Adrenal gland (tissue), 12 donors: Measurements from ENCODE around the gene KCNJ8. TPM values are rescaled to one million over a fixed set of nuclear protein-coding genes. Genes with fewer than 3 reads are reported as not detected.
"Not testable (repeated sequence)": the region's sequence is repeated elsewhere in the genome, so short reads cannot be mapped to it uniquely, and the experiment has no call there.

ENCODE experiments used
- DNase-seq, 7 donors: peaks; one replicate each; pipeline ENCODE4 v3.0.0-alpha.2; 2019 to 2020
- H3K27ac ChIP-seq, 5 donors: fragments of 200-600 bp; sonication (generic) in 4 of 5; 1 replicate in 3 of 5; 2 replicates in 2 of 5; pipeline versions ENCODE4 v1.5.1 to v1.8.0; 2016 to 2020; ENCODE audit warnings: mild to moderate bottlenecking in 1 of 5
- H3K27me3 ChIP-seq: fragments of 200-600 bp; 2 replicates; pipeline ENCODE4 v1.8.0; 2021
- H3K36me3 ChIP-seq, 2 donors: fragments of 200-600 bp; replicated peaks in 1 of 2; 1 replicate in 1 of 2; 2 replicates in 1 of 2; pipeline versions ENCODE4 v1.5.1 to v1.8.0; 2018 to 2022
- H3K4me1 ChIP-seq, 2 donors: fragments of 200-600 bp; replicated peaks in 1 of 2; 1 replicate in 1 of 2; 2 replicates in 1 of 2; pipeline versions ENCODE4 v1.5.1 to v1.8.0; 2018 to 2021
- H3K4me3 ChIP-seq, 4 donors: fragments of 200-600 bp; sonication (generic) in 3 of 4; one replicate each; pipeline ENCODE4 v1.5.1; 2016 to 2018
- H3K9me3 ChIP-seq, 3 donors: fragments of 200-600 bp; sonication (generic) in 1 of 3; replicated peaks in 1 of 3; 1 replicate in 2 of 3; 2 replicates in 1 of 3; pipeline versions ENCODE4 v1.5.1 to v1.8.0; 2016 to 2021
- POLR2A ChIP-seq, 2 donors: fragments of 450-650 bp; IDR thresholded peaks; one replicate each; pipeline ENCODE4 v1.6.1; 2017; ENCODE audit warnings: antibody characterized with exemption in 2 of 2, mild to moderate bottlenecking in 2 of 2, moderate library complexity in 1 of 2
- WGBS, 4 donors: extraction: QIAGEN DNeasy Blood & Tissue Kit in 2 of 4; methylation state at CpG; one replicate each; pipeline versions ENCODE4 v1.1.5 to v1.1.7; 2013 to 2017; 5-methylcytosine and 5-hydroxymethylcytosine counted together
- intact Hi-C, 2 donors: fragments of 100-400 bp; cut with DNase I; formaldehyde crosslinking; loops; one replicate each; pipeline versions ENCODE4 v1.14.1 to v1.15.0; 2022 to 2023
- polyA plus RNA-seq, 3 donors: library from polyadenylated mRNA; stranded (reverse); fragments of 200-250 nt in 2 of 3; fragments of 350-450 nt in 1 of 3; fragmentation: Illumina TruSeq in 1 of 3; extraction: RNeasy Lipid Tissue Mini Kit (QIAGEN cat#74804) in 1 of 3; gene quantifications; one replicate each; pipeline ENCODE4 v1.2.3, GENCODE V29; 2013 to 2014
- total RNA-seq, 9 donors: library from RNA; depleted of rRNA in 4 of 9; stranded (reverse); fragments of >200 nt in 4 of 9; fragments of 120-200 nt in 1 of 9; fragmentation: NEBNext Ultra II Directional in 1 of 9; extraction: Animal tissue kit (Norgen Biotek cat#: 25700) in 1 of 9; gene quantifications; one replicate each; pipeline versions ENCODE4 v1.1.0 to v1.2.4, GENCODE V29; 2013 to 2023
- TF ChIP-seq, protein P1 (sequence below), 6 experiments: fragments of 450-650 bp in 4 of 6; fragments of 200-600 bp in 2 of 6; sonication (generic) in 1 of 6; IDR thresholded peaks; 1 replicate in 5 of 6; 2 replicates in 1 of 6; pipeline versions ENCODE4 v1.5.1 to v1.8.0; 2016 to 2021; ENCODE audit warnings: antibody characterized with exemption in 6 of 6, mild to moderate bottlenecking in 2 of 6, moderate library complexity in 1 of 6
- donor health status: healthy with polysubstance abuse.
- donor health status: Bipolar disorder and iron deficiency.
- donor health status: DM: yes; HTN: yes; CAD: no.
- donor health status: DM: no; HTN: no; CAD: no.
- donor health status: DM: no; HTN: no; CAD: no.
- donor health status: DM: yes; HTN: yes; CAD: no.

Gene KCNJ8
- total and polyA plus RNA-seq, 12 donors: 7.9 to 70.5 (median 30.7) TPM

DNA sequence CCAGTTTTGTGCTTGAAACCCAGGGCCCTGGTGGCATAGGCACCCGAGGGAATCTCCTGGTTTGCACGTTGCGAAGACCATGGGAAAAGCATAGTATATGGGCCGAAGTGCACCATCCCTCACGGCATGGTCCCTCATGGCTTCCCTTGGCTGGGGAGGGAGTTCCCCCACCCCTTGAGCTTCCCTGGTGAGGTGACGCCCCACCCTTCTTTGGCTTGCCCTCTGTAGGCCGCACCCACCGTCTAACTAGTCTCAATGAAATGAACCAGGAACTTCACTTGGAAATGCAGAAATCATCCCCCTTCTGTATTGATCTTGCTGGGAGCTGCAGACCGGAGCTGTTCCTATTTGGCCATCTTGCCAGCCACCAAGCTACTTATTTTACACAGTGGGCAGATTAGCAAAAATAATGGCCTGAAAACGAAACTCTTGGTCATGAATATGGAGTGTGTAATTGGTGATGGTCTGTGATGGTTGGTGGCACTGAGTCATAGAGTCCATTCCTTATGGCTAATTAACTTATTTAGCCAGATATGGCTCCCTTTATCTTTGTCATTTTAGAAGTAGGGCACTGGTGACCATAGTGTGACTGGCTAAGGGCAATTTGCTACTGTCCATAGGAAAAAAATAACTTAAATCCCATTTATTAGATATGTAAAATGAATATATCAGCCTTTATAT is 21.3 kb upstream of the KCNJ8 start:
- WGBS, 4 donors: 92 to 93% (median 93%) methylated on average over 7 to 10 of the region's 10 CpGs

DNA sequence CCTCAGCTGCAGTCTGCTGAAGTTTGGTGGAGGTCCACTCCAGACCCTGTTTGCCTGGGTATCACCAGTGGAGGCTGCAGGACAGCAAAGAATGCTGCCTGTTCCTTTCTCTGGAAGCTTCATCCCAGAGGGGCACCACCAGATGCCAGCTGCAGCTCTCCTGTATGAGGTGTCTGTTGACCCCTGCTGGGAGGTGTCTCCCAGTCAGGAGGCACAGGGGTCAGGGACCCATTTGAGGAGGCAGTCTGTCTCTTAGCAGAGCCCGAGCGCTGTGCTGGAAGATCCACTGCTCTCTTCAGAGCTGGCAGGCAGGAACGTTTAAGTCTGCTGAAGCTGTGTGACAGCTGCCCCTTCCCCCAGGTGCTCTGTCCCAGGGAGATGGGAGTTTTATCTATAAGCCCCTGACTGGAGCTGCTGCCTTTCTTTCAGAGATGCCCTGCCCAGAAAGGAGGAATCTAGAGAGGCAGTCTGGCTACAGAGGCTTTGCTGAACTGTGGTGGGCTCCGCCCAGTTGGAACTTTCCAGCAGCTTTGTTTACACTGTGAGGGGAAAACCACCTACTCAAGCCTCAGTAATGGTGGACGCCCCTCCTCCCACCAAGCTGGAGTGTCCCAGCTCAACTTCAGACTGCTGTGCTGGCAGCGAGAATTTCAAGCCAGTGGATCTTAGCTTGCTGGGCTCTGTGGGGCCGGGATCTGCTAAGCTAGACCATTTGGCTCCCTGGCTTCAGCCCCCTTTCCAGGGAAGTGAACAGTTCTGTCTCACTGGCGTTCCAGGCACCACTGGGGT is 20.5 kb upstream of the KCNJ8 start:
- H3K36me3 ChIP-seq, H3K4me1 ChIP-seq, H3K9me3 ChIP-seq, DNase-seq, H3K27ac ChIP-seq, intact Hi-C loops, H3K27me3 ChIP-seq, H3K4me3 ChIP-seq: not testable (repeated sequence)
- WGBS, 4 donors: 80 to 98% (median 87%) methylated on average over 3 to 8 of the region's 8 CpGs

More for the DNA sequence above, 21.3 kb upstream of the KCNJ8 start:
- Histone ChIP-seq H3K4me3 (no peak overlapping the region), H3K9me3 (no peaks in the 10 kb centered on the region), H3K36me3 (no peaks in the 10 kb centered on the region), H3K27ac (no peak overlapping the region), H3K27me3 (no peaks in the 10 kb centered on the region), H3K4me1 (no peaks in the 10 kb centered on the region)
- TF ChIP-seq, protein P1, sequence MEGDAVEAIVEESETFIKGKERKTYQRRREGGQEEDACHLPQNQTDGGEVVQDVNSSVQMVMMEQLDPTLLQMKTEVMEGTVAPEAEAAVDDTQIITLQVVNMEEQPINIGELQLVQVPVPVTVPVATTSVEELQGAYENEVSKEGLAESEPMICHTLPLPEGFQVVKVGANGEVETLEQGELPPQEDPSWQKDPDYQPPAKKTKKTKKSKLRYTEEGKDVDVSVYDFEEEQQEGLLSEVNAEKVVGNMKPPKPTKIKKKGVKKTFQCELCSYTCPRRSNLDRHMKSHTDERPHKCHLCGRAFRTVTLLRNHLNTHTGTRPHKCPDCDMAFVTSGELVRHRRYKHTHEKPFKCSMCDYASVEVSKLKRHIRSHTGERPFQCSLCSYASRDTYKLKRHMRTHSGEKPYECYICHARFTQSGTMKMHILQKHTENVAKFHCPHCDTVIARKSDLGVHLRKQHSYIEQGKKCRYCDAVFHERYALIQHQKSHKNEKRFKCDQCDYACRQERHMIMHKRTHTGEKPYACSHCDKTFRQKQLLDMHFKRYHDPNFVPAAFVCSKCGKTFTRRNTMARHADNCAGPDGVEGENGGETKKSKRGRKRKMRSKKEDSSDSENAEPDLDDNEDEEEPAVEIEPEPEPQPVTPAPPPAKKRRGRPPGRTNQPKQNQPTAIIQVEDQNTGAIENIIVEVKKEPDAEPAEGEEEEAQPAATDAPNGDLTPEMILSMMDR (IDR thresholded peaks at IDR 0.05): no peak
- no peak for TF ChIP-seq POLR2A (IDR thresholded peaks at IDR 0.05)
- intact Hi-C loops: no loop called here
- no peak for DNase-seq

DNA sequence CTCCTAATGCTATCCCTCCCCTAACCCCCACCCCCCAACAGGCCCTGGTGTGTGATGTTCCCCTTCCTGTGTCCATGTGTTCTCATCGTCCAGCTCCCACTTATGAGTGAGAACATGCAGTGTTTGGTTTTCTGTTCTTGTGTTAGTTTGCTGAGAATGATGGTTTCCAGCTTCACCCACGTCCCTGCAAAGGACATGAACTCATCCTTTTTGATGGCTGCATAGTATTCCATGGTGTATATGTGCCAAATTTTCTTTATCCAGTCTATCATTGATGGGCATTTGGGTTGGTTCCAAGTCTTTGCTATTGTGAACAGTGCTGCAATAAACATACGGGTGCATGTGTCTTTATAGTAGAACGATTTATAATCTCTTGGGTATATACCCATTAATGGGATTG is 15.2 kb upstream of the KCNJ8 start:
- DNase-seq, H3K4me3 ChIP-seq, H3K27me3 ChIP-seq, H3K9me3 ChIP-seq, H3K36me3 ChIP-seq, H3K27ac ChIP-seq, intact Hi-C loops: not testable (repeated sequence)
- WGBS, 4 donors: 86 to 94% (median 91%) methylated on average over 4 of the region's 4 CpGs
- H3K4me1 ChIP-seq: peaks cover 7 to 15% of the 10 kb centered on the region in 2 donors

DNA sequence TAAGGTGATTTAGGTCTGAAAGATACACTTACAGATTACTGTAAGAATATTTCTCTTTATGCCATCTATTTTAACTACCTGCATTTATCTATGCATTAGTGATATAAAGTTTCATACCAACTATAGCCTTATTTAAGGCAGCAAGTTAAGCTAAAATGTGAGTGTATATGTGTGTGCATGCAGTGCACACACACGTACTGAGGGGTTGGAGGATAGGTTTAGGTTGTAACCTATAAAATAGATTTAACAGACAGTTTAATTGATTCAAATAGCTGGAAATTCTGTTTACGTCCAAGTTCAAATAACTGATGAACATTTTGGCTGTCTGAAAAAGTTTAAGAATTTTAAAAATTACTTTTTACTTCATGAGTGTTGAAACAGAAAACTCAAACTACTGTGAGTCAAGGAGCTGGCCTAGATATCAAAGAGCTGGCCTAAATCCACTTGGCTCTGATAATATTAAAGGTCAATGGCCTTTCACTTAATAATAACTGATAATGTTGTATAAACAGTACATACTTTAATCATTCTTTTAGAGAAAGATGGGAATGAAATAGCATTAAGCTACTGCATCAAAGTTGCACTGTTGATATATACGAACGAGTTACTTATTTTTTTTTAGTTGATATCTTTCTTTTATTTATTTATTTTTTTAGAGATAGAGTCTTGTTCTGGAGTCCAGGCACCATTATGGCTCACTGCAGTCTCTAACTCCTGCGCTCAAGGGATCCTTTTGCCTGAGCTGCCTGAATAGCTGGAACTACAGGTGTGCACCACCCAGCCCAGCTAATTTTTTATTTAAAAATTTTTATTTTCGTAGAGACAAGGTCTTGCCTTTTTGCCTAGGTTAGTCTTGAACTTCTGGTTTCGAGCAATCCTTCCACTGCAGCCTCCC is 13.8 kb upstream of the KCNJ8 start:
- H3K9me3 ChIP-seq: no peaks in the 10 kb centered on the region
- TF ChIP-seq POLR2A (IDR thresholded peaks at IDR 0.05): no peak
- TF ChIP-seq, protein P1 (IDR thresholded peaks at IDR 0.05): no peak
- 45 to 51% (median 46%) methylated on average over 7 of the region's 7 CpGs for WGBS, 4 donors
- no peak overlapping the region for H3K4me3 ChIP-seq
- peaks cover 7 to 15% of the 10 kb centered on the region in 2 donors for H3K4me1 ChIP-seq
- intact Hi-C loops: no loop called here
- no peaks in the 10 kb centered on the region for H3K27me3 ChIP-seq
- DNase-seq: peak in 6 of 7 donors; percentile 52 to 73 (median 68)
- peak overlapping the region in 4 of 5 donors; percentile 3 to 54 (median 24) for H3K27ac ChIP-seq
- H3K36me3 ChIP-seq: no peaks in the 10 kb centered on the region
